GM19324 (cell line): ENCODE measurements around the gene RPS6KA2.

Experiments used
- ATAC-seq: cut with Tn5 transposase; IDR thresholded peaks from one replicate; pipeline ENCODE4 v1.9.1; 2021; ENCODE audit warnings: mild to moderate bottlenecking, moderate library complexity; ENCODE audit not compliant: unreplicated experiment, low FRiP score

Gene RPS6KA2

GRCh38 chr6:166460473-166461437 lies 166.3 kb downstream of the RPS6KA2 start:
- ATAC-seq = no peak

GRCh38 chr6:166459906-166460305 lies 167.1 kb downstream of the RPS6KA2 start:
- no peak for ATAC-seq

- no peak for ATAC-seq
Measured at GRCh38 chr6:166459272-166459671, 167.8 kb downstream of the RPS6KA2 start.

- ATAC-seq = no peak
Measured at GRCh38 chr6:166456395-166457156, 170.5 kb downstream of the RPS6KA2 start.

GRCh38 chr6:166454692-166455515 lies 172.1 kb downstream of the RPS6KA2 start:
- no peak for ATAC-seq

GRCh38 chr6:166453651-166454050 lies 173.4 kb downstream of the RPS6KA2 start:
- no peak for ATAC-seq

- no peak for ATAC-seq
Measured at GRCh38 chr6:166450167-166450873, 176.7 kb downstream of the RPS6KA2 start.

- ATAC-seq = no peak
Measured at GRCh38 chr6:166449641-166450040, 177.4 kb downstream of the RPS6KA2 start.

GRCh38 chr6:166449036-166449435 lies 178.0 kb downstream of the RPS6KA2 start:
- ATAC-seq = no peak

- no peak for ATAC-seq
Measured at GRCh38 chr6:166448432-166448831, 178.6 kb downstream of the RPS6KA2 start.

GRCh38 chr6:166446567-166447065 lies 180.4 kb downstream of the RPS6KA2 start:
- no peak for ATAC-seq

GRCh38 chr6:166446146-166446545 lies 180.9 kb downstream of the RPS6KA2 start:
- ATAC-seq = no peak

- no peak for ATAC-seq
Measured at GRCh38 chr6:166444446-166444845, 182.6 kb downstream of the RPS6KA2 start.

GRCh38 chr6:166443166-166443565 lies 183.9 kb downstream of the RPS6KA2 start:
- no peak for ATAC-seq

- no peak for ATAC-seq
Measured at GRCh38 chr6:166442131-166442685, 184.8 kb downstream of the RPS6KA2 start.

- ATAC-seq = no peak
Measured at GRCh38 chr6:166441325-166442078, 185.5 kb downstream of the RPS6KA2 start.

GRCh38 chr6:166440729-166441128 lies 186.3 kb downstream of the RPS6KA2 start:
- ATAC-seq = no peak

- ATAC-seq = no peak
Measured at GRCh38 chr6:166440106-166440505, 186.9 kb downstream of the RPS6KA2 start.
